Epithelial cell of proximal tubule (primary cell): ENCODE results near the gene ST6GALNAC1. TPM values are rescaled to one million over a fixed set of nuclear protein-coding genes. Genes with fewer than 3 reads are reported as not detected.

ENCODE experiments used
- DNase-seq: peaks from one replicate; pipeline ENCODE4 v3.0.0-alpha.2; 2011; ENCODE audit warnings: low read depth
- H3K4me3 ChIP-seq: 2 replicates; pipeline ENCODE4 v1.5.1; 2011; ENCODE audit warnings: low read depth, mild to moderate bottlenecking, low read length
- total RNA-seq: library from RNA; depleted of rRNA; stranded (reverse); fragments of >200 nt; gene quantifications from 2 replicates; pipeline ENCODE4 v1.2.3, GENCODE V29; 2015
- TF ChIP-seq, protein P1 (sequence below): conservative IDR thresholded peaks from 2 replicates; pipeline ENCODE4 v1.5.1; 2012; ENCODE audit warnings: low read depth, mild to moderate bottlenecking, low read length

ST6GALNAC1 gene
- total RNA-seq, 1 donor from 2014 or later, result 0.52 TPM

- TF ChIP-seq, protein P1, sequence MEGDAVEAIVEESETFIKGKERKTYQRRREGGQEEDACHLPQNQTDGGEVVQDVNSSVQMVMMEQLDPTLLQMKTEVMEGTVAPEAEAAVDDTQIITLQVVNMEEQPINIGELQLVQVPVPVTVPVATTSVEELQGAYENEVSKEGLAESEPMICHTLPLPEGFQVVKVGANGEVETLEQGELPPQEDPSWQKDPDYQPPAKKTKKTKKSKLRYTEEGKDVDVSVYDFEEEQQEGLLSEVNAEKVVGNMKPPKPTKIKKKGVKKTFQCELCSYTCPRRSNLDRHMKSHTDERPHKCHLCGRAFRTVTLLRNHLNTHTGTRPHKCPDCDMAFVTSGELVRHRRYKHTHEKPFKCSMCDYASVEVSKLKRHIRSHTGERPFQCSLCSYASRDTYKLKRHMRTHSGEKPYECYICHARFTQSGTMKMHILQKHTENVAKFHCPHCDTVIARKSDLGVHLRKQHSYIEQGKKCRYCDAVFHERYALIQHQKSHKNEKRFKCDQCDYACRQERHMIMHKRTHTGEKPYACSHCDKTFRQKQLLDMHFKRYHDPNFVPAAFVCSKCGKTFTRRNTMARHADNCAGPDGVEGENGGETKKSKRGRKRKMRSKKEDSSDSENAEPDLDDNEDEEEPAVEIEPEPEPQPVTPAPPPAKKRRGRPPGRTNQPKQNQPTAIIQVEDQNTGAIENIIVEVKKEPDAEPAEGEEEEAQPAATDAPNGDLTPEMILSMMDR, result no peak
- DNase-seq, result no peak
Observed at GRCh38 chr17:76657505-76658241, 14.1 kb upstream of the ST6GALNAC1 start.

GRCh38 chr17:76654408-76654807, 10.9 kb upstream of the ST6GALNAC1 start:
- H3K4me3 ChIP-seq, result no peak overlapping the region
- TF ChIP-seq, protein P1, result no peak
- no peak for DNase-seq

More at GRCh38 chr17:76657505-76658241, 14.1 kb upstream of the ST6GALNAC1 start:
- no peak overlapping the region for H3K4me3 ChIP-seq

- no peak for DNase-seq
- TF ChIP-seq, protein P1, result no peak
Observed at GRCh38 chr17:76650504-76650903, 6.9 kb upstream of the ST6GALNAC1 start.

DNA sequence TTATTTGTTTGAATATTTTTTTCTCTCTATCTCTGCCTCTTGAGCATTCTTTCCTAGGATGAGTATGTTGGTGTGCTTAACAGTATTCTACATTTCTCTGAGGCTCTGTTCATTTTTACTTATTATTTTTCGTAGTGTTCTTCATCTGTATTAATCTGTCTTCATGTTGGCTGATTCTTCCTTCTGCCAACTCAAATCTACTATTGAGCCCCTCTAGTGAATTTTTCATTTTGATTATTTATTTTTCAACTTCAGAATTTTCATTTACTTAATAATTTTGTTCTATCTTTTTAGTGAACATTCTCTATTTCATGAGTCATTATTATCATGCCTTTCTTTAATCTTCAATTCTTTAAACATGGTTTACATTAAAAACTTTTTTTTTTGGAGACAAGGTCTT, 3.2 kb upstream of the ST6GALNAC1 start:
- DNase-seq, result no peak
- TF ChIP-seq, protein P1, result no peak
- H3K4me3 ChIP-seq, result no peak overlapping the region

More at GRCh38 chr17:76650504-76650903, 6.9 kb upstream of the ST6GALNAC1 start:
- H3K4me3 ChIP-seq, result no peak overlapping the region

- TF ChIP-seq, protein P1, result no peak
- no peak for DNase-seq
- no peak overlapping the region for H3K4me3 ChIP-seq
Observed at GRCh38 chr17:76645481-76645880, 1.9 kb upstream of the ST6GALNAC1 start.

DNA sequence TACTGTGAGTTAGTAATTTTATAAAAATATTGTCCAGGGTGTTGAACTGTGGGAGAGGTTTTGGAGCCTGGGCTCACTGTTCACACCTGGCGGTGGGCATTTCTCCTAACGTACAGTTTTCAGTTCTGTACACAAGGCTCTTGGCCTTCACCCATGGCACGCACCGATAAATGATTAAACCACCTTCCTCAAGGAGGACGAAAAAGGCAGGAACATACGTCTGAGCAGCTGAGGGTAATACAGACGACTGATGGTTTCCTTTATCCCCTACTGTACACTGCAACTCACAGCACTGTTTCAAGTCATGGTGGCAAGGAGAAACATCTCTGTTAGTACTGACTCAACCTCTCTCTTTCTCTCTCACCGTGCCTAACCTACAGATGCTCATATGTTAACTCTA, 1.4 kb upstream of the ST6GALNAC1 start:
- H3K4me3 ChIP-seq, result no peak overlapping the region
- DNase-seq, result no peak
- TF ChIP-seq, protein P1, result no peak

GRCh38 chr17:76642994-76643393, 563 bp downstream of the ST6GALNAC1 start:
- no peak for DNase-seq
- no peak overlapping the region for H3K4me3 ChIP-seq
- TF ChIP-seq, protein P1, result no peak
